ENCODE data around the gene UROC1.

UROC1 gene

GRCh38 chr3:126515066-126515706 is 2.4 kb downstream of the UROC1 start:
- no peak for DNase-seq

GRCh38 chr3:126514161-126514560 is 3.4 kb downstream of the UROC1 start:
- no peak for DNase-seq

- DNase-seq = no peak
Observed at GRCh38 chr3:126512916-126513650, 4.5 kb downstream of the UROC1 start.

- no peak for DNase-seq
Observed at GRCh38 chr3:126512026-126512425, 5.5 kb downstream of the UROC1 start.

- no peak for DNase-seq
Observed at GRCh38 chr3:126511291-126511690, 6.3 kb downstream of the UROC1 start.

GRCh38 chr3:126510308-126510910 is 7.2 kb downstream of the UROC1 start:
- no peak for DNase-seq

GRCh38 chr3:126509597-126510307 is 7.8 kb downstream of the UROC1 start:
- no peak for DNase-seq

GRCh38 chr3:126508564-126508964 is 9.0 kb downstream of the UROC1 start:
- DNase-seq = no peak

- DNase-seq = no peak
Observed at GRCh38 chr3:126507886-126508285, 9.7 kb downstream of the UROC1 start.

- no peak for DNase-seq
Observed at GRCh38 chr3:126503701-126504100, 13.9 kb downstream of the UROC1 start.

GRCh38 chr3:126502656-126503055 is 14.9 kb downstream of the UROC1 start:
- DNase-seq = no peak

- DNase-seq = no peak
Observed at GRCh38 chr3:126501736-126502135, 15.8 kb downstream of the UROC1 start.

GRCh38 chr3:126501054-126501453 is 16.5 kb downstream of the UROC1 start:
- no peak for DNase-seq

- DNase-seq = no peak
Observed at GRCh38 chr3:126500016-126500415, 17.6 kb downstream of the UROC1 start.

GRCh38 chr3:126499401-126499800 is 18.2 kb downstream of the UROC1 start:
- DNase-seq = no peak

- no peak for DNase-seq
Observed at GRCh38 chr3:126498929-126499328, 18.6 kb downstream of the UROC1 start.

- no peak for DNase-seq
Observed at GRCh38 chr3:126498461-126498860, 19.1 kb downstream of the UROC1 start.

- DNase-seq = no peak
Observed at GRCh38 chr3:126497956-126498355, 19.6 kb downstream of the UROC1 start.

- DNase-seq = no peak
Observed at GRCh38 chr3:126496894-126497850, 20.4 kb downstream of the UROC1 start.

GRCh38 chr3:126495786-126496185 is 21.8 kb downstream of the UROC1 start:
- DNase-seq = no peak

GRCh38 chr3:126494970-126495230 is 22.7 kb downstream of the UROC1 start:
- DNase-seq = no peak

GRCh38 chr3:126494204-126494969 is 23.2 kb downstream of the UROC1 start:
- no peak for DNase-seq
